ENCODE data around the gene NACC2. TPM values are rescaled to one million over a fixed set of nuclear protein-coding genes. Genes with fewer than 3 reads are reported as not detected.

The NACC2 gene
- total RNA-seq, 1 donor from 2014 or later, result 4.5 TPM

GRCh38 chr9:136024696-136025316 is 70.3 kb downstream of the NACC2 start:
- DNase-seq (ENCODE audit: low spot score), result no peak
- no peaks in the 10 kb centered on the region for H3K4me1 ChIP-seq
- no peaks in the 10 kb centered on the region for H3K27me3 ChIP-seq
- peak overlapping the region; percentile 63 for H3K27ac ChIP-seq
- no peak overlapping the region for H2AFZ ChIP-seq (replicated peaks)
- H3F3A ChIP-seq (ENCODE audit: low read depth), result peaks cover 9% of the 10 kb centered on the region
- no peaks in the 10 kb centered on the region for H3K79me2 ChIP-seq (ENCODE audit: low read depth)
- no peak overlapping the region for H3K4me2 ChIP-seq
- TF ChIP-seq EZH2 (IDR thresholded peaks at IDR 0.05), result no peak
- TF ChIP-seq EZH2phosphoT487 (IDR thresholded peaks at IDR 0.05), result no peak
- TF ChIP-seq, protein P1, sequence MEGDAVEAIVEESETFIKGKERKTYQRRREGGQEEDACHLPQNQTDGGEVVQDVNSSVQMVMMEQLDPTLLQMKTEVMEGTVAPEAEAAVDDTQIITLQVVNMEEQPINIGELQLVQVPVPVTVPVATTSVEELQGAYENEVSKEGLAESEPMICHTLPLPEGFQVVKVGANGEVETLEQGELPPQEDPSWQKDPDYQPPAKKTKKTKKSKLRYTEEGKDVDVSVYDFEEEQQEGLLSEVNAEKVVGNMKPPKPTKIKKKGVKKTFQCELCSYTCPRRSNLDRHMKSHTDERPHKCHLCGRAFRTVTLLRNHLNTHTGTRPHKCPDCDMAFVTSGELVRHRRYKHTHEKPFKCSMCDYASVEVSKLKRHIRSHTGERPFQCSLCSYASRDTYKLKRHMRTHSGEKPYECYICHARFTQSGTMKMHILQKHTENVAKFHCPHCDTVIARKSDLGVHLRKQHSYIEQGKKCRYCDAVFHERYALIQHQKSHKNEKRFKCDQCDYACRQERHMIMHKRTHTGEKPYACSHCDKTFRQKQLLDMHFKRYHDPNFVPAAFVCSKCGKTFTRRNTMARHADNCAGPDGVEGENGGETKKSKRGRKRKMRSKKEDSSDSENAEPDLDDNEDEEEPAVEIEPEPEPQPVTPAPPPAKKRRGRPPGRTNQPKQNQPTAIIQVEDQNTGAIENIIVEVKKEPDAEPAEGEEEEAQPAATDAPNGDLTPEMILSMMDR (IDR thresholded peaks at IDR 0.05), result no peak
- H3K9me3 ChIP-seq (ENCODE audit: low read depth), result no peaks in the 10 kb centered on the region
- H3K4me1 Mint-ChIP-seq, result peaks cover 12% of the 10 kb centered on the region
- H3K27me3 Mint-ChIP-seq (ENCODE audit: insufficient read depth, low read depth), result no peaks in the 10 kb centered on the region
- H3K4me3 ChIP-seq, result no peak overlapping the region
- H3K27ac Mint-ChIP-seq, result no peak overlapping the region
- H3K9ac ChIP-seq, result no peak overlapping the region
- no peaks in the 10 kb centered on the region for H3K36me3 ChIP-seq
- H3K4me3 Mint-ChIP-seq, result no peak overlapping the region
- peaks cover 3% of the 10 kb centered on the region for H3K36me3 Mint-ChIP-seq
- peaks cover 5% of the 10 kb centered on the region for H3K9me3 Mint-ChIP-seq
- H4K20me1 ChIP-seq (ENCODE audit: low read depth), result peaks cover 3% of the 10 kb centered on the region

DNA sequence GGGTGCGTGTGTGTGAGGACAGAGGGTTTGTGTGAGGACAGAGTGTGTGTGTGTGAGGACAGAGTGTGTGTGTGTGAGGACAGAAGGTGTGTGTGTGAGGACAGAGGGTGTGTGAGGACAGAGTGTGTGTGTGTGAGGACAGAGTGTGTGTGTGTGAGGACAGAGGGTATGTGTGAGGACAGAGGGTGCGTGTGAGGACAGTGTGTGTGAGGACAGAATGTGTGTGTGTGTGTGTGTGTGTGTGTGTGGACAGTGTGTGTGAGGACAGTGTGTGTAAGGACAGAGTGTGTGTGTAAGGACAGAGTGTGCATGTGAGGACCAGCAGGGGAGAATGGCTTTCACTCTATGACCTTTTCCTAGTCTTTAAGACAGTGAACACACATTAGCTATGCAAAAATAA is 70.8 kb downstream of the NACC2 start:
- Histone ChIP-seq H3K9ac (no peak overlapping the region), H3K27ac (no peak overlapping the region)
- H3K27ac Mint-ChIP-seq, result no peak overlapping the region

GRCh38 chr9:136023410-136024225 is 71.5 kb downstream of the NACC2 start:
- no peaks in the 10 kb centered on the region for H3K79me2 ChIP-seq (ENCODE audit: low read depth)
- H3K27ac ChIP-seq, result no peak overlapping the region
- H3K9ac ChIP-seq, result no peak overlapping the region
- H3K4me1 ChIP-seq, result peaks cover 7% of the 10 kb centered on the region
- TF ChIP-seq, protein P1 (IDR thresholded peaks at IDR 0.05), result no peak
- no peak for TF ChIP-seq EZH2 (IDR thresholded peaks at IDR 0.05)
- TF ChIP-seq EZH2phosphoT487 (IDR thresholded peaks at IDR 0.05), result no peak
- no peak overlapping the region for H2AFZ ChIP-seq (replicated peaks)
- Mint-ChIP-seq H3K36me3 (peaks cover 3% of the 10 kb centered on the region), H3K27me3 (ENCODE audit: insufficient read depth, low read depth) (no peaks in the 10 kb centered on the region), H3K4me1 (peaks cover 16% of the 10 kb centered on the region), H3K4me3 (no peak overlapping the region), H3K9me3 (peaks cover 5% of the 10 kb centered on the region), H3K27ac (peak overlapping the region; percentile 93)
- H3K27me3 ChIP-seq, result no peaks in the 10 kb centered on the region
- DNase-seq (ENCODE audit: low spot score), result no peak
- H3K36me3 ChIP-seq, result no peaks in the 10 kb centered on the region
- peaks cover 3% of the 10 kb centered on the region for H4K20me1 ChIP-seq (ENCODE audit: low read depth)
- no peak overlapping the region for H3K4me3 ChIP-seq
- H3K4me2 ChIP-seq, result no peak overlapping the region
- H3K9me3 ChIP-seq (ENCODE audit: low read depth), result no peaks in the 10 kb centered on the region
- H3F3A ChIP-seq (ENCODE audit: low read depth), result peaks cover 9% of the 10 kb centered on the region

More for the DNA sequence above, 70.8 kb downstream of the NACC2 start:
- H3K36me3 Mint-ChIP-seq, result peaks cover 3% of the 10 kb centered on the region
- Histone ChIP-seq H4K20me1 (ENCODE audit: low read depth) (peaks cover 3% of the 10 kb centered on the region), H3K4me2 (no peak overlapping the region), H3K9me3 (ENCODE audit: low read depth) (no peaks in the 10 kb centered on the region), H3K4me3 (no peak overlapping the region), H3K79me2 (ENCODE audit: low read depth) (no peaks in the 10 kb centered on the region), H2AFZ (replicated peaks) (no peak overlapping the region), H3F3A (ENCODE audit: low read depth) (peaks cover 9% of the 10 kb centered on the region), H3K36me3 (no peaks in the 10 kb centered on the region), H3K4me1 (peaks cover under 1% of the 10 kb centered on the region), H3K27me3 (no peaks in the 10 kb centered on the region)
- no peaks in the 10 kb centered on the region for H3K27me3 Mint-ChIP-seq (ENCODE audit: insufficient read depth, low read depth)
- H3K4me3 Mint-ChIP-seq, result no peak overlapping the region
- no peak for TF ChIP-seq EZH2 (IDR thresholded peaks at IDR 0.05)
- peaks cover 12% of the 10 kb centered on the region for H3K4me1 Mint-ChIP-seq
- DNase-seq (ENCODE audit: low spot score), result no peak
- peaks cover 5% of the 10 kb centered on the region for H3K9me3 Mint-ChIP-seq

All from neural progenitor cell (in vitro differentiated cells).